Peyer's patch (tissue), 4 donors: ENCODE data around the gene CHKA. TPM values are rescaled to one million over a fixed set of nuclear protein-coding genes. Genes with fewer than 3 reads are reported as not detected.

ENCODE experiments used
- DNase-seq, 3 donors: peaks; one replicate each; pipeline ENCODE4 v3.0.0-alpha.2; 2017 to 2019
- H3K27ac ChIP-seq, 4 donors: fragments of 200-600 bp; sonication (generic); one replicate each; pipeline ENCODE4 v1.5.1; 2016 to 2019
- H3K27me3 ChIP-seq, 2 donors: fragments of 200-600 bp; sonication (generic); one replicate each; pipeline ENCODE4 v1.5.1; 2019
- H3K36me3 ChIP-seq, 3 donors: fragments of 200-600 bp; sonication (generic); one replicate each; pipeline ENCODE4 v1.5.1; 2016 to 2019
- H3K4me1 ChIP-seq, 4 donors: fragments of 200-600 bp; sonication (generic); one replicate each; pipeline ENCODE4 v1.5.1; 2016 to 2019
- H3K4me3 ChIP-seq, 4 donors: fragments of 200-600 bp; sonication (generic); 1 replicate in 3 of 4; 2 replicates in 1 of 4; pipeline ENCODE4 v1.5.1; 2016 to 2019; ENCODE audit warnings: mild to moderate bottlenecking in 1 of 4
- H3K9me3 ChIP-seq, 4 donors: fragments of 200-600 bp; sonication (generic); one replicate each; pipeline ENCODE4 v1.5.1; 2016 to 2019; ENCODE audit warnings: mild to moderate bottlenecking in 1 of 4
- POLR2A ChIP-seq, 2 donors: fragments of 450-650 bp; IDR thresholded peaks; one replicate each; pipeline ENCODE4 v1.5.1; 2017; ENCODE audit warnings: antibody characterized with exemption in 2 of 2, mild to moderate bottlenecking in 2 of 2, moderate library complexity in 2 of 2
- total RNA-seq, 4 donors: library from RNA; depleted of rRNA; stranded (reverse); fragments of >200 nt; gene quantifications; one replicate each; pipeline ENCODE4 v1.1.0, GENCODE V29; 2016
- TF ChIP-seq, protein P1 (sequence below), 6 experiments: fragments of 450-650 bp in 4 of 6; fragments of 200-600 bp in 2 of 6; sonication (generic) in 1 of 6; IDR thresholded peaks; one replicate each; pipeline ENCODE4 v1.5.1; 2017 to 2019; ENCODE audit warnings: antibody characterized with exemption in 6 of 6, mild to moderate bottlenecking in 3 of 6, moderate library complexity in 1 of 6

The CHKA gene
- total RNA-seq, 4 donors from 2014 or later, result 41.3 to 179 (median 130) TPM

DNA sequence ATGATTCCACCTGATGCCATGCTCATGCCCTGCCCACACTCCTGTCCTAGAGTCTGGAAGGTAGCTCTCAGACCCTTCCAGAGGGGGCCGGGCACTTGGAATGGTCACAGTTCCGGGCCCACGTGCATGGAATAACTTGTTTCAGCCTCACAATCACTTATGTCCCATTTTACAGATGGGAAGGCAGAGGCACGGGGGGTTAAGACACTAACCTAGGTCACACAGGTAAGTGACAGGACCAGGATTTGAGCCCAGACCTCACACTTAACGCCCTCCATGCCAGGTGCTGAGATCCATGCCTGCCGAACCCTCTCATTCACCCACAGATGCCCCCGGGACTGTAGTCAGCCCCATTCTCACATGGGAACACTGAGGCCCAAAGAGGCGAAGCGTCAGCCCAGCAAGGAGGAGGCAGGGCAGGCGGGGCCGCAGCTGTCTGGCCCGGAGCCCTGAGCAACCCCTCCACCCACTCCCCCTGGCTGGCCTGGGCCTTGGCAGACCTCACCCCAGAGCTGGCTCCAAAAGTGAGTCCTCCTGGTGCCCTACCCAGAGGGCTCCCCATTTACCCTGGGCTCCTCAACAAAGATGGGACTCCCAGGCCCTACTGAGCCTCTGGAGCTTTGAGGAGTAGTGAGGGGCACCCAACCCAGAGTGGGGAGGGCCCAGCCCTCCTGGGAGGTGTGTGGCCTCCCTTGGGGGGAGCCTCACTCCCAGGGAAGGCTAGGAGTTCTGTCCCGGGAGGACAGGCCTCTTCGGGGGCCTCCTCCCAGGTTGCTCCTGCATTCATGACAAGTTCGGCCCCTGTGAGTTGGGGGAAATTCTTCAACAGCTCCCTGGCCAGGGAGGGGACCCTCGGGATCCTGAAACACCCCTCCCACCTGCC, 113.4 kb downstream of the CHKA start:
- DNase-seq, result peak in 2 of 3 donors; percentile 26 to 48
- Histone ChIP-seq H3K36me3 (no peaks in the 10 kb centered on the region), H3K27ac (peak overlapping the region; percentile 43 to 98 (median 90)), H3K4me3 (no peak overlapping the region), H3K27me3 (no peaks in the 10 kb centered on the region), H3K4me1 (peaks cover 8 to 60% (median 24%) of the 10 kb centered on the region in 4 donors), H3K9me3 (no peaks in the 10 kb centered on the region)
- no peak for TF ChIP-seq POLR2A (IDR thresholded peaks at IDR 0.05)
- TF ChIP-seq, protein P1, sequence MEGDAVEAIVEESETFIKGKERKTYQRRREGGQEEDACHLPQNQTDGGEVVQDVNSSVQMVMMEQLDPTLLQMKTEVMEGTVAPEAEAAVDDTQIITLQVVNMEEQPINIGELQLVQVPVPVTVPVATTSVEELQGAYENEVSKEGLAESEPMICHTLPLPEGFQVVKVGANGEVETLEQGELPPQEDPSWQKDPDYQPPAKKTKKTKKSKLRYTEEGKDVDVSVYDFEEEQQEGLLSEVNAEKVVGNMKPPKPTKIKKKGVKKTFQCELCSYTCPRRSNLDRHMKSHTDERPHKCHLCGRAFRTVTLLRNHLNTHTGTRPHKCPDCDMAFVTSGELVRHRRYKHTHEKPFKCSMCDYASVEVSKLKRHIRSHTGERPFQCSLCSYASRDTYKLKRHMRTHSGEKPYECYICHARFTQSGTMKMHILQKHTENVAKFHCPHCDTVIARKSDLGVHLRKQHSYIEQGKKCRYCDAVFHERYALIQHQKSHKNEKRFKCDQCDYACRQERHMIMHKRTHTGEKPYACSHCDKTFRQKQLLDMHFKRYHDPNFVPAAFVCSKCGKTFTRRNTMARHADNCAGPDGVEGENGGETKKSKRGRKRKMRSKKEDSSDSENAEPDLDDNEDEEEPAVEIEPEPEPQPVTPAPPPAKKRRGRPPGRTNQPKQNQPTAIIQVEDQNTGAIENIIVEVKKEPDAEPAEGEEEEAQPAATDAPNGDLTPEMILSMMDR (IDR thresholded peaks at IDR 0.05), result no peak

DNA sequence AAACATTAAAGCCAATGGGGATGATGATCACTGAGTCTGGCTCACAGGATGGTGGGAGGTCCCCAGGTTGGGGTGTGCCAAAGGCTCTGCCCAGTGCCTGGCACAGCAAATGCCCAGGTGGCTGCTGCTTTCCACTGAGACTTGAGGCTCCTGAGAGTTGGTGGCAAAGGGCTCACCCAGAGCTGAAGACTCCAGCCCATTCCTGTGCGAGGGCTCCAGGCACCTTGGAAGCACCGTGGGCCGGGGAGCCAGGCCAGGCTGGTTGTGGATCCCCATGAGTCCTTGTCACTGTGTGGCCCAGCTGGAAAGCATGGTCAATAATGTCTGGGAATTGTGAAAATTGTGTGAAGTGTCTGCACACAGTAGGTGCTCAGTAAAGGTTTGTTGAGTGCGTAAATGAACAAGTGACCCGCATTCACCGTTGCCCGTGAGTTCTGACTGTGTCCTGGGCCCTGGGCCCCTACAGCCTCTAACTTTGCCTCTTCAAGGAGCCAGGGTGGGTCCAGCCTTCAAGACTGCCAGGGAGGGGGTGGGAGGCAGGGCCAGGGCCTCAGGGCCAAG, 114.5 kb downstream of the CHKA start:
- Histone ChIP-seq H3K4me3 (no peak overlapping the region), H3K36me3 (no peaks in the 10 kb centered on the region), H3K9me3 (no peaks in the 10 kb centered on the region), H3K27me3 (no peaks in the 10 kb centered on the region), H3K27ac (peak overlapping the region in 1 of 4 donors; percentile 34), H3K4me1 (peaks cover 8 to 59% (median 28%) of the 10 kb centered on the region in 4 donors)
- TF ChIP-seq, protein P1 (IDR thresholded peaks at IDR 0.05), result no peak
- no peak for TF ChIP-seq POLR2A (IDR thresholded peaks at IDR 0.05)
- peak in 2 of 3 donors; percentile 22 to 46 for DNase-seq

DNA sequence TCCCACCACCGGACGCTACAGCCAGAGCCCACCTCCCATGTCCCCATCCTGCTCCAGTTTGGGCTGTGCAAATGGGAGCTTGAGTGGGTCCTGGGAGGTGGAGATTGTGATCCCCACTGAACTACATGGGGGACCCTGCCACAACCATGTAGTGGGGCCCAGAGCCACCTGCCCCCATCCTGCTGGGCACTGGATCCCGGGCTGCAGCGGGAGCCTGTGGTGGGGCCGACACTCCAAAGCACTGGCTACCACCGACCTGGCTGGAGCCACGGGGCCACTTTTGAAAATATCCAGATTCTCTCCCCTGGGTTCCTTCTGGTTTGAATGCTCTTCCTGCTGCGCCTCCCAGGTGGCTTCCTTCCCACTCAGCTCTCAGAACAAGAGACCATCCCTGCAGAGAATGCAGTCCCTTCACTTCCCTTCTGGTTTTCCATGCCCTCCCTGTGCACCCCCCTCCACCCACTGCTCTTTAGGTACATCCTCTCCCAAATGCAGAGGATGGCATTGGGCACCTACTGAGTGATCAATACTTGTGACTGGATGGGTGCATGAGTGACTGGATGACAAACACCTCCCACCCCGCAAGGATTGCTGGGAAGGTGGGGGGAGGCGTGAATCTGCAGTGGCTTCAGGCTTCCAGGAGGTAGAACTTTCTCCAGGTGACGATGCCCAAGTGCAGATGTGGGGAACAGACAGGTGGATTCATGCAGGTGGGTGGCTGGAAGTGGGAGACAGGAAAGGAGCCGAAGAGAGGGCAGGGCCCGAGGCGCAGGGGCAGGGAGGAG, 116.4 kb downstream of the CHKA start:
- Histone ChIP-seq H3K27ac (peak overlapping the region in 2 of 4 donors; percentile 88 to 91), H3K4me1 (peaks cover 3 to 42% (median 26%) of the 10 kb centered on the region in 4 donors), H3K27me3 (no peaks in the 10 kb centered on the region), H3K4me3 (peak overlapping the region in 3 of 4 donors; percentile 73 to 99 (median 75)), H3K9me3 (no peaks in the 10 kb centered on the region), H3K36me3 (no peaks in the 10 kb centered on the region)
- TF ChIP-seq POLR2A (IDR thresholded peaks at IDR 0.05), result no peak
- TF ChIP-seq, protein P1 (IDR thresholded peaks at IDR 0.05), result no peak
- DNase-seq, result peak in 1 of 3 donors; percentile 31

DNA sequence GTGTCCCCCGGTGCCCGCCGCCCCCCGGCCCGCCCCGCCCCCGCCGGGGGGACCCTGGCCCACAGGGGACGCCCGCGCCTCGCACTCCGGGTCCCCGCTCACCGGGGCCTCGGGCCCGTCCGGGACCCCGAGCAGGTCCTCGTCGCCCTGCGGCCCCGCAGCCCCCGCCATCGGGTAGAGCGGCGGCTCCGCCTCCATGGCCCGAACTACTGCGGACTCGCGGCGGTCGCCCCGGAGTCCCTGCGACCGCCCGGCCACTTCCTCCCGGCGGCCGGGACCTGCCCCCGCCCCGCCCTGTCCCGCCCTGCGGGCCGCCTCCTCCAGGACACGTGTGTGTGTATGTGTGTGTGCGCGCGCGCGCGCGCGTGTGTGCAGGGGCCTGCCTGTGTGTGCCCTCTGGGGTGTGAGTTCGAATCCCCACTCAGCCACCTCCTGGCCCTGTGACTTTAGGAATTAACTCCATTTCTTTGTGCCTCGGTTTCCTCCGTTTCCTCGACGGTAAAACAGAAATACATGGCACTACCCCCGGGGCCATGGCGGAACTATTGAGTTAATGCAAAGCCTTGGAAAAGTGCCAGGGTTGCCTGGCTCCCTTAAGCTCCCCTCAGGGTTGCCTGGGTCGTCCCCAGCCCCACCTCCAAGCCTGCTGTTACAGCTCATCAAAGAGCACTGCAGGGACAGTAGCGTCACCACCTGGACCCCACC, 117.2 kb downstream of the CHKA start, which contains the start of gene UNC93B1:
TSS of gene UNC93B1 (minus strand) at position 252 of the 705 bp plus-strand sequence. CDS start at position 198, 54 bp downstream.
- H3K4me1 ChIP-seq, result peaks cover 0 to 35% (median 21%) of the 10 kb centered on the region in 4 donors
- DNase-seq, result peak; percentile 91 to 96 (median 95)

More for the DNA sequence above, 117.2 kb downstream of the CHKA start, which contains the start of gene UNC93B1:
- peak; percentile 83 to 84 for TF ChIP-seq POLR2A (IDR thresholded peaks at IDR 0.05)
- TF ChIP-seq, protein P1 (IDR thresholded peaks at IDR 0.05), result no peak
- Histone ChIP-seq H3K9me3 (no peaks in the 10 kb centered on the region), H3K36me3 (no peaks in the 10 kb centered on the region), H3K27ac (peak within 1 kb of the TSS; percentile 88 to 94 (median 90)), H3K4me3 (peak within 1 kb of the TSS; percentile 73 to 99 (median 76)), H3K27me3 (no peaks in the 10 kb centered on the region)
